ENCODE measurements around the gene WEE2.

GRCh38 chr7:141659501-141659900, 48.7 kb upstream of the WEE2 start:
- TF ChIP-seq EP300 (IDR thresholded peaks at IDR 0.05) (no peak), CTCF (IDR thresholded peaks at IDR 0.05) (no peak), POLR2A (IDR thresholded peaks at IDR 0.05) (no peak)

Measured in suprapubic skin (tissue), 3 donors.